MCF 10A (cell line): ENCODE measurements around the gene AOC1. TPM values are rescaled to one million over a fixed set of nuclear protein-coding genes. Genes with fewer than 3 reads are reported as not detected.

ENCODE experiments used
- BruUV-seq: library from RNA; stranded (reverse); fragments of 400-500 nt; replicated peaks from 2 replicates; lab custom pipeline; 2021; lab: Mats Ljungman, UMichigan
- CTCF ChIA-PET: fragments of 300-600 bp; sonication (Branson Sonifier 250); formaldehyde crosslinking; extraction: SDS; loops from one replicate; lab custom pipeline; 2021; ENCODE audit warnings: antibody characterized with exemption, inconsistent platforms; lab: Yijun Ruan, JAX
- POLR2A ChIA-PET: fragments of 300-600, 350-650 bp; sonication (Branson Sonifier 250); formaldehyde crosslinking; extraction: SDS; loops from one replicate; lab custom pipeline; 2020; ENCODE audit warnings: antibody characterized with exemption, inconsistent platforms; lab: Yijun Ruan, JAX
- DNase-seq: peaks from one replicate; pipeline ENCODE4 v3.0.0-alpha.2; 2018; ENCODE audit not compliant: unreplicated experiment
- H3K27ac Mint-ChIP-seq: one replicate; pipeline ENCODE4 v1.8.0; 2022; ENCODE audit warnings: mild to moderate bottlenecking, low read depth, mixed read lengths; ENCODE audit not compliant: unreplicated experiment
- H3K27me3 Mint-ChIP-seq: one replicate; pipeline ENCODE4 v1.8.0; 2022; ENCODE audit warnings: mixed read lengths; ENCODE audit not compliant: insufficient read depth, unreplicated experiment
- H3K36me3 Mint-ChIP-seq: one replicate; pipeline ENCODE4 v1.8.0; 2022; ENCODE audit warnings: mild to moderate bottlenecking, moderate library complexity, mixed read lengths; ENCODE audit not compliant: insufficient read depth, unreplicated experiment
- H3K4me1 Mint-ChIP-seq: one replicate; pipeline ENCODE4 v1.8.0; 2022; ENCODE audit warnings: mixed read lengths; ENCODE audit not compliant: insufficient read depth, unreplicated experiment
- H3K4me3 Mint-ChIP-seq: one replicate; pipeline ENCODE4 v1.8.0; 2022; ENCODE audit warnings: mild to moderate bottlenecking, moderate library complexity, mixed read lengths; ENCODE audit not compliant: unreplicated experiment
- H3K9me3 Mint-ChIP-seq: one replicate; pipeline ENCODE4 v1.8.0; 2022; ENCODE audit warnings: mixed read lengths; ENCODE audit not compliant: unreplicated experiment
- intact Hi-C: fragments of 100-400 bp; cut with micrococcal nuclease; formaldehyde crosslinking; loops from 2 replicates; pipeline ENCODE4 v1.14.1; 2022
- total RNA-seq: library from RNA; stranded (reverse); gene quantifications from 2 replicates; pipeline ENCODE4 v1.2.3, GENCODE V29; 2022
- TF ChIP-seq, protein P1 (sequence below): fragments of 200-600 bp; IDR thresholded peaks from one replicate; pipeline ENCODE4 v1.8.0; 2022; ENCODE audit warnings: antibody characterized with exemption, mild to moderate bottlenecking; ENCODE audit not compliant: unreplicated experiment

AOC1 gene
- total RNA-seq, 1 experiment from 2014 or later: 0.23 TPM

DNA sequence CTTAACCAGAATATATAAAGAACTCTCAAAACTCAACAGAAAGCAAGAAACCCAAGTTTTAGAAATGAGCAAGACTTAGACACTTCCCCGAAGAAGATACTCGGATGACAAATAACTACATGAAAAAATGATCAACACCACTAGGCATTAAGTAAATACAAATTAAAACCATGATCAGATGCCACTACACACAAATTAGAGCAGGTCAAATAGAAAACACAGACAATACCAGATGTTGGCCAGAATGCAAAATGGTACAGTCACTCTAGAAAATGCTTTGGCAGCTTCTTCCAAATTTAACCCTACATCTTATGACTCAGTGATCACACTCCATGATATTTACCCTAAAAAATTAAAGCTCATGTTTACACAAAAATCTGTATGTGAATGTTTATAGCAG, 33.3 kb upstream of the AOC1 start:
- DNase-seq: no peak
- Mint-ChIP-seq H3K27ac (no peak overlapping the region), H3K4me1 (no peaks in the 10 kb centered on the region), H3K27me3 (peaks cover 44% of the 10 kb centered on the region), H3K36me3 (no peaks in the 10 kb centered on the region), H3K4me3 (no peak overlapping the region), H3K9me3 (peaks cover 7% of the 10 kb centered on the region)
- TF ChIP-seq, protein P1, sequence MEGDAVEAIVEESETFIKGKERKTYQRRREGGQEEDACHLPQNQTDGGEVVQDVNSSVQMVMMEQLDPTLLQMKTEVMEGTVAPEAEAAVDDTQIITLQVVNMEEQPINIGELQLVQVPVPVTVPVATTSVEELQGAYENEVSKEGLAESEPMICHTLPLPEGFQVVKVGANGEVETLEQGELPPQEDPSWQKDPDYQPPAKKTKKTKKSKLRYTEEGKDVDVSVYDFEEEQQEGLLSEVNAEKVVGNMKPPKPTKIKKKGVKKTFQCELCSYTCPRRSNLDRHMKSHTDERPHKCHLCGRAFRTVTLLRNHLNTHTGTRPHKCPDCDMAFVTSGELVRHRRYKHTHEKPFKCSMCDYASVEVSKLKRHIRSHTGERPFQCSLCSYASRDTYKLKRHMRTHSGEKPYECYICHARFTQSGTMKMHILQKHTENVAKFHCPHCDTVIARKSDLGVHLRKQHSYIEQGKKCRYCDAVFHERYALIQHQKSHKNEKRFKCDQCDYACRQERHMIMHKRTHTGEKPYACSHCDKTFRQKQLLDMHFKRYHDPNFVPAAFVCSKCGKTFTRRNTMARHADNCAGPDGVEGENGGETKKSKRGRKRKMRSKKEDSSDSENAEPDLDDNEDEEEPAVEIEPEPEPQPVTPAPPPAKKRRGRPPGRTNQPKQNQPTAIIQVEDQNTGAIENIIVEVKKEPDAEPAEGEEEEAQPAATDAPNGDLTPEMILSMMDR: no peak
- ChIA-PET POLR2A (interaction anchor here (0.6 kb wide), 1 partner anchor 48 kb away, joined by 3 read pairs; no protein-coding TSS in a partner anchor), CTCF (no interaction called here)
- intact Hi-C loops: no loop called here
- no TSS peak for BruUV-seq

DNA sequence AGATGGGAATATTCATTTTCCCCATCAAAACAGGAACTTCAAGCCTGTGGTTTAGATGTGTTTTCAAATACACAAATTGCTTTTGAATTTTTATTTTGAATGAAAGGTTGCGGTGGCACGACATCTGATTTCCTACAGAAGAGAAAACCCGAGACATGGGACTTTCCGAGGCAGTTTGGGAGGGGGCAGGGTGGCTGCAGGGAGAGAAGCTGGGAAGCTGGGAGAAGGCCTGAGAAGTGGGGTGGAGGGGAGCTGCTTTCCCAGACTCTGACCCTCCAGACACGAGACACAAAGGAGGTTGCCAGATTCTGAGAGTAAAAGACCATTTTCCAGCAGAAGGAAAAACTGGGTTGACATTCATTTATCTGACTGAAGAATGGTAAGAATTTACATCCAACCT, 32.2 kb upstream of the AOC1 start:
- DNase-seq: no peak

DNA sequence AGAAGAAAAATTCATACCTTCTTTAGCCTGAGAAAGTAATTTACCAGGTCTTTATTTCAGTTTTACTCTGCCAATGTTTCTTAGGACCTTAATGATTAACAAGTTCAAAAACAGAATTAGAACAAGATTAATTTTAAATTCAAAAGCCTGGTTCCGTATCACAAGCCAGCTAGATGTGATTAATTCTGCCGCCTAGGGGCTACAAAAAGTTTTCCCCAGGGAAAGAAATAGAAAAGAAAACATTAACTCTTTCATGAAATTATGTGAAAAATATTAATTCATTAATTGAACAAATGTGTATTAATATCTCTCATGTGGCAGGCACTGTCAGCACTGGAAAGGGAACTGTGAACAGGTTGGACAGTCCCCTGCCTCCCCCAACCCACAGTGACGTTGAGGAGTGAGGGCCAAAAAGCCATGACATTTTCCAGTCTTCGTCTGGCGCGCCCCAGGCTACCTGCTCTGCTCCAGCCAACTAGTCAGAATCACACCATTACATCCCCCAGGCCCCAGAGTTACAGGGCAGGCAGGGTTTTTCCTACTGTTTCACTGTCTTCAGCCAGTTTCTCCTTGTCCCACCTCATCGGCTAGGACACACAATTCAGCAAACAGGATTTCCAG, 31.6 kb upstream of the AOC1 start:
- H3K27ac Mint-ChIP-seq: no peak overlapping the region
- H3K36me3 Mint-ChIP-seq: no peaks in the 10 kb centered on the region
- DNase-seq: no peak
- no TSS peak for BruUV-seq
- CTCF ChIA-PET: no interaction called here
- no peak overlapping the region for H3K4me3 Mint-ChIP-seq
- H3K27me3 Mint-ChIP-seq: peaks cover 46% of the 10 kb centered on the region
- TF ChIP-seq, protein P1: no peak
- intact Hi-C loops: no loop called here
- H3K4me1 Mint-ChIP-seq: no peaks in the 10 kb centered on the region
- peaks cover 7% of the 10 kb centered on the region for H3K9me3 Mint-ChIP-seq
- POLR2A ChIA-PET: no interaction called here

More for the DNA sequence above, 32.2 kb upstream of the AOC1 start:
- TF ChIP-seq, protein P1: no peak
- intact Hi-C loops: no loop called here
- no TSS peak for BruUV-seq
- Mint-ChIP-seq H3K4me3 (no peak overlapping the region), H3K27ac (no peak overlapping the region), H3K9me3 (peaks cover 7% of the 10 kb centered on the region), H3K36me3 (no peaks in the 10 kb centered on the region), H3K4me1 (no peaks in the 10 kb centered on the region), H3K27me3 (peaks cover 44% of the 10 kb centered on the region)
- ChIA-PET POLR2A (no interaction called here), CTCF (no interaction called here)

DNA sequence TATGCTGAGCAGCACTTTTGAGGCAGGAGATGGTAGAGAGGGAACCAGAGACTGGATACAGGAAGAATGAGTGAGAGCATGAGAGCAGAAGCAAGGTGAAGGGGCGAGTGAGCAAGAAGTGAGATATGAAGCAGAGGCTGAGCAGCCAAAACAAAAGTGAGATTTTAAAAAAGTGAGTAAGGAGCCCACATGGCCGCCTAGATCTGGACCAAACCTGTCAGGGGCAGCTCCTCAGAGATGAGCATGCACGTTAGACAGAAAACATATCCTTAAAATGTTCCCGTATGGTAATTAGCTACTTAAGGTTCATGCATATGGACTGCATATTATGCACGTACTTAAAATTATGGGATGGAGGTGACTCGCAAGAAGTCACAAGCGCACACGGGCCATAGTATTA, 29.3 kb upstream of the AOC1 start:
- Mint-ChIP-seq H3K4me3 (no peak overlapping the region), H3K9me3 (no peaks in the 10 kb centered on the region), H3K27ac (no peak overlapping the region), H3K27me3 (peaks cover 47% of the 10 kb centered on the region), H3K36me3 (no peaks in the 10 kb centered on the region), H3K4me1 (no peaks in the 10 kb centered on the region)
- intact Hi-C loops: no loop called here
- DNase-seq: no peak
- CTCF ChIA-PET: interaction anchor here (1.2 kb wide), 1 partner anchor 55 kb away, joined by 3 read pairs; no protein-coding TSS in a partner anchor
- TF ChIP-seq, protein P1: no peak
- BruUV-seq: no TSS peak
- POLR2A ChIA-PET: no interaction called here
